RKO (cell line): Measurements from ENCODE around the gene RGS1.
A peak's percentile ranks its signal among the peaks of the same experiment; 100 is the strongest.

Experiments
- DNase-seq: peaks from one replicate; pipeline ENCODE4 v3.0.0-alpha.2; 2016; ENCODE audit warnings: low spot score

RGS1 gene

DNA sequence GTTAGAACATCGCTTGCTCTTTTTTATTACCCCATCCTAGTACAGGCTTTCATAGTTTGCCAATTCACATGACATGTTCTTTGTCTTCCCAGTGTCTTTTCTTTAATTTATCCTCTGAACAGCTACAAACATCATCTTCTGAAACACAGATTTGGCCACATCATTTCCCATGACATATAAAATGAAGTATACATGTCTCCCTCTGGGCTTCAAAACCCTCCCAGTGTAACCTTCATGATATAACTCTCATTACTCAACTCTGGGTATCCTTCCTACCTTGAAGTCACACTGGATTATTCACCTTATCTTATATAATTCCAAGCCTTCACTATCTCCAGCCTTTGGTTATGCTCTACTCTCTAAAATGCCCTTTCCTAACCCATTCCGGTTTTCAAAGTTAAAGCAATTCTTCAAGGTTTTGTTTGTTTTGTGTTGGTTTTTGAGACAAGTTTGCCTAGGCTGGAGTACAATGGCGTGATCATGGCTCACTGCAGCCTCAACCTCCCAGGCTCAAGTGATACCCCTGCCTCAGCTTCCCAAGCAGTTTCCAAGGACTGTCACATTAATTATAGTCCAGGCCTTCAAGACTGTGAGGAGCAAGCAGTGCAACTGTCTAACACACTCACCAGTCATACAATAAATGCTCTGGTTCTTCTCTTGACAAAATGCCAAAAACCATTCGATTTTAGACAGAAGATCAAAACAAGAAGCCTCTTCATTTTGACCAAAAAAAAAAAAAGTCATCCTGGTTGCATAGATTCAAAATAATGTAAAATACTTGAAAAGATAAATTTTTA, 5.8 kb downstream of the RGS1 start:
- no peak for DNase-seq

- DNase-seq = no peak
Measured at GRCh38 chr1:192584866-192585265, 9.3 kb downstream of the RGS1 start.

DNA sequence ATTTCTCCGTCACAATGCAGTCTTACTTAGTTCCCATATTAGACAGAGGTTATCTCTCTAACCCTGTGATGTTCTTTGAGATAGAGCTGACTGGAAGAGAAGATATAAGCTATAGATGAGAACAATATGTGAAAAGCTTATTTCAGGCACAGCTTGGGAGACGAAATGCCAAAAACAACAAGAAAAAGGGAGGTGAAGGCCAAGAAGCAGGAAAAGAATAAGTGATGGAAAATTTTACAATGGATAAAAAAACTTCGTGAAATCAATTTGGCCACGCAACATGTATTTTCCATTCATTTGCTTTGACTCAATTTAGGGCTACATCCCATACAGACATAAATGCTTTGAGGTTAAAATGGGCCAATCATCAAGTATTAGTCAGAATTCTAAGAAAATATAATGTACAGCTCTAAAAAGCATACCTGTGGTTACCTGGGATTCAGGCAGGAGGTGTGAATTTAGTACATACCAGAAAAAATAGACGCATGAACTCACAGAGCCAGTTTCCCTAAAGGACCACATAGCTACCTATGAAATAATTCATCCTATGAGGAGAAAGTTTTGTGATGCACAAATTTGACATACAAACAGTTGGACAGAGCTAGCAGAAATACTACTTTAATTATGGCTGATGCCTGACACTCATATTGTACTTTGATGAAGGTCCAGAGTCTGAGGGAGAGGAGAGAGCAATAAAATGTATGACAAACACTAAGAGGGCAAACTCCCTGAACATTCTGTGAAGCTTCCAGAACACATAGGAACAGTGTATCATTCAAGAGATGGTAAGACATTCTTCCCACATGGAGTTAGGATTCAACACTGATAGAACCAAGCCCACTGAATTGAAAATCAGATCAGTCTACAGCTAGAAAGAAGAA, 12.1 kb downstream of the RGS1 start:
- DNase-seq = no peak

- no peak for DNase-seq
Measured at GRCh38 chr1:192588546-192588945, 13.0 kb downstream of the RGS1 start.

- DNase-seq = no peak
Measured at GRCh38 chr1:192589813-192590212, 14.2 kb downstream of the RGS1 start.

- DNase-seq = no peak
Measured at GRCh38 chr1:192592517-192592916, 16.9 kb downstream of the RGS1 start.

- DNase-seq = no peak
Measured at GRCh38 chr1:192592981-192593708, 17.6 kb downstream of the RGS1 start.

DNA sequence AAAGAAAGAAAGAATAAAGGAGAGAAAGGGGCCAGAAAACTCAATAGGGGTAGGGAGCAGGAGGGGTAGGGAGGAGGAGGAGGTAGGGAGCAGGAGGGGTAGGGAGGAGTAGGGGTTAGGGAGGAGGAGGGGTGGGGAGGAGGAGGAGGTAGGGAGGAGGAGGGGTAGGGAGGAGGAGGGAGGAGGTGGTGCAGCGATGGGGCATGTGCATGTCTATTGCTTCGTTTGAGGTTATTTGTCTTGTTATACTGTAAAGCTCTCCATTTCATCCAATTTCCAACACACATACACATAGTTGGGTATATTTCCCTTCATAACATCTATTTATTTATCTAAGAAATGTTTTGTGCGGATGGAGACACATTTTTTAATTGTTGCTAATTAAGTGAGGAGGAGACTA, 19.7 kb downstream of the RGS1 start:
- DNase-seq = no peak

DNA sequence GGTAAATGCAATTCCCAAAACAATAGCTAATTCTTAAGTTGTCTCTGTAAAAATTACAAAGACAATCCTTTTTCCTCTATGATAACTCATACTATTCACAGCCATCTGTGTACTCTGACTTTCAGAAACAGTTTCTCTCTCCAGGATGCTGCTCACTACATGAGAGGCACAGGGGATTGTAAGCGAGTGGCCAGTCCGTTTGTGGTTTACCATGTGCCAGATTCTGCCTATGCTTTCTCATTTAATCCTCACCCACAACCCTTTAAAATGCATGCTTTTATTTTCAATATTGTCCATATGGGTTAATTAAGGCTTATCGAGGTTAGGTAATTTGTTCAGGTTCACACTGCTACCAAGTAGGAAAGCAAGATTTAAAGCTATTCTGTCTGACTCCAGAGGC, 23.0 kb downstream of the RGS1 start:
- no peak for DNase-seq

DNA sequence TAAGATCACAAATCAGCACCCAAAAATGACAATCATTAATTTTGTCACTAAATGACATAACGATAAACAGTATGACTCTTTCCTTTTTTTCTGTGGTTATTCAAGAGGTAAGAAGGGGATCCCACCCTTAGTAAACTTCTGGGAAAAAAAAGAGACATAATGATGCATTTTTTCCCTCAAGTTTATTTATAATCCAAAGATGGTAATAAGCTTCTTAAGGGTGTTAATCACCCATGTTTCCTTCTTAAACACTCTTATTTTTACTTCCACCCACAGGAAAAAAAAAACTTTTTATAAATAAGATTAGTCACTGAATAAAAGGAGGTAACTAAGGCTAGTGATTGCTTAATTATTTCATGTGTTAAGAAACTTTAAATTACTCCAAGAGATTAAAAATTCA, 24.7 kb downstream of the RGS1 start:
- no peak for DNase-seq

DNA sequence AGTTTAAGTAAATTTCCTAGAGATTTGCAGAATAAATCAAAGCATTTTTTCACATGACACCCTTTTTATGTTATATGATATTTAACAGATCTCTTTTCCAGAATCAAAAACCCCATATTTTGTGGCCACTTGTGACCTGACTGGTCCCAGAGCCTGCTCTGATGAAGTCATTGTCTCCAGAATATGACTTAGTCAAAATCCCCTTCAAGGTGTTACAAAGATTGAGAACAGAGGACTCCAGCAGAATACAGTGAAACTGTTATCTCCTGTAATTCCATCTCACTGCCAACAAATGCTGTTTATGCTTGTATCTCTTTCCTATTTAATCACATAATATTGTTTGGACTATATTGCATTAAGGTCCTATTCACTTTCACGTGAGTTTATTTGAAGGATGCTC, 25.6 kb downstream of the RGS1 start:
- DNase-seq = no peak

DNA sequence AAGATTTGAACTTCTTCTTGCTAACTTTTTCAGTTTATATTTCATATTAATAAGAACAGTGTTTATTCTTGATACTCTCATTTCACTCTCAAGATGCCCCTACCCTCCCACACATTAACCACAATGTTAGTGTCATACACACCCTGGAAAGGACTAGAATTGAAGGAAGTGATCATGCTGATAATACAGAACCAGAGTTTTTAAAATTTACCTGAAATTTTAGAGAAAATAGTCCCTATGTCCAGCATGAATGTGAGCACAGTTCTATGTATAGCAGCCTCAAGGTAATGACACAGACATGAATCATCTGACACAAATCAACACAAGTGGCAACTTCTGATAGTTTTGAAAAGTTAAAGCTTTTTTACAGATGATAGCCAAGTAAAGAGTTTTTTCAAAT, 26.0 kb downstream of the RGS1 start:
- peak; percentile 41 for DNase-seq

DNA sequence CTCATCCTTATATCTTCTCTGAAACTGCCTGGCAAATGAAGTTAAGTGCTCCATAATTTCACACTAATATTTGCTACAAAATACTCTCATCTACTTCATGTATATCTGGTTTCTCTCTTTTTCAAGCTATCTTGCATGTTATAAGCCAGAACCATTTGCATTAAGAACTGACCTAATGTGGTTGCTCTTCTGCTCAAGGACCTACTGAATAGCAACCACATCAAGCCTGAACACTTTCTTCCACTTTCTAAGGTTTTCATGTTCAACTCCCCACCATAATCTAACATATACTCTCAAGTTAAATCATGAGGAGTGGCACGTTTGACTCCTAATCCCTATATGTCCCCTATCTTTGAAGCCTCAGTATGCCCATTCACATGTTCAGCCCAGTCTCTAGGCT, 27.2 kb downstream of the RGS1 start:
- no peak for DNase-seq

- no peak for DNase-seq
Measured at GRCh38 chr1:192603218-192603787, 27.7 kb downstream of the RGS1 start.

DNA sequence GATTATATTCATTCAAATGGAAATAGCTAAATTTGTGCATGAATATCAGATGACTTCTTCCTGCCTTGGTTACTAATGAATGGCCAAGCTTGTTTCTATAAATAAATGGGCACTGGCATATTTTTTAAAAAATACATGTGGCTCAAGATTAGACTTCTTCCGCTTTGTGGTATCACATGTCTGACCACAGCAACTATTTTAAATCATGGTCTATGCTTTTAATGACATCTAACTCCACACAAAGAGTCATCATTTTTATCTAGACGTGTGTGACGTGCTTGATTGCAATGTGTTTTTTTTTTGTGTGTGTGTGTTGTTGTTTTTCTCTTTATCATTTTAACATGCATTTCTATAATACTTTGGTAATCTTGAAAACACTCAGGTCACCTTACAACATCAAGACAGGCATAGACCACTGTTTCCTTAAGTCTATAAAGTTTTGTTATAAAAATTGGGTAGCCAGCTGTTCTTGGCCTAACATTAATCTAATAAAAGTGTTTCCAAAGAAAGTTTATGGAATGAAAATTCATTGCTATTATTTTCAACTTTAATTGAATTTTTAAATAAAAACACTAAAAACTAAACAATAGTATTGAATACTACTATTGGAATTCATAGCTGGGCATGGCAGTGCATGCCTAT, 29.5 kb downstream of the RGS1 start:
- DNase-seq = no peak

DNA sequence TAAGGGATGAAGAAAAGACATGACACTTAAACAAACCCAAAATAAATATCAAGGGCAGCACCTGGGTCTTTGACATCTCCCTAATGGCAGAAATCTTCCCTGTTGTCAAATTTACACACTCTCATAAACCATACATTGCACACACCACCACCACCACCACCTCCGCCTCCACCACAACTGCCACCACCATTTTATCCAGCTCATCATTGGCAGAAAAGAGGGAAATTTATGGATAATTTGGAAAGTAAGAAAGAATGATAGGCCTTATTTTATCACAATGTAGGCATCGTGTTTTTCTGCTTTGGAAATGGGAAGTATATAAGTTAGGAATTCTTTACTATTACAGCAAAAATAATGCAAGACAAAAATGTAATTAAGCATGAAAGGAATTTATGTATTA, 33.1 kb downstream of the RGS1 start:
- no peak for DNase-seq

- DNase-seq = no peak
Measured at GRCh38 chr1:192609110-192610079, 33.8 kb downstream of the RGS1 start.

DNA sequence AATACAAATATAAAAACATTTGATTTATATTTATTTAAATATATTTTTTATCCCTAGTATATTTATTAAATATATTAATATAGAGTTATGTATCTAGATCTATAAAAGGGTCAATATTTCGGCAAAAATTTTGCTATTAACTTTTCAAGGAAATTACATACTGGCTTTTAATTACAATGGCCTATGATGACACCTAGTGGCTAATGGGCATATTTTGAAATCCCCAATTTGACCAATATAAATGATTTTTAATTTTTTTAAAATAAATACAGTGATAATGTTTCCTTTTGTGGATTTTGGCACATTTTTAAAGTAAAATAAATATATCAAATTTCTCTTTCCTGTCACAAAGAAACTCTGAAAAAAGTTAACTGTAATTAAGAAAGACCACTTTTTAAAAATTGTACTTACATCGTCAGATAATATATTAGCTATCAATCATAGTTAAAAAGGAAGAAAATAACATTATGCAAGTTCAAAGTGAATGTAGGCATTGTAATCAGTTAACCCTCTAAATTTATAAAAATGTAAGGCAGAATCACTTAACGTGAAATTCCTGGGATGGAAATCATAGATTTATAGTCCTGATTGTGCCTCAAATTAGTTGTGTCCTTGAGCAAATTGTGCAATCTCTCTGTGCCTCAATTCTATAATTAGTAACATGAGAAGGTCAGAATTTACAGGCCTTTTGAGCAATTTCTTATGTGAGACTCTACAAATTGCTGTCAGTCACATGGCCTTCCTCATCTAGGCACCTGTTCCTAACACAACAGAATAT, 34.7 kb downstream of the RGS1 start:
- DNase-seq = peak; percentile 51

DNA sequence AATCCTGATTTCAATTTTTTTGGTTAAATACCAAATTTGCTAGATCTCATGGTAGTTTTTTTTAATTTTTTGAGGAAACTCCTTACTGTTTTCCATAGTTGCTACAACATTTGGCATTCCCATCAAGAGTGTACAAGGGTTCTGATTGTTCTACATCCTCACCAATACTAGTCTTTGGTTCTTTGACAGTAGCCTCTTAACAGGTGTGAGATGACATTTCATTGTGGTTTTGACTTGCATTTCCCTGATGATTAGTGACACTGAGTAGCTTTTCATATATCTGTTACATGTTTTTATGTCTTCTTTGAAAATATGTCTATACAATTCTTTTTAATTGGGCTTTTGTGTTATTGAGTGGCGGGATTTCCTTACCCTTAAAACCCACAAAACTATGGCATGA, 39.5 kb downstream of the RGS1 start:
- no peak for DNase-seq
